Mesendoderm (in vitro differentiated cells): ENCODE data around the gene ANKRD33B.

ENCODE experiments used
- DNase-seq: peaks from one replicate; pipeline ENCODE4 v3.0.0; 2013
- H2AK5ac ChIP-seq: 2 replicates; pipeline ENCODE4 v1.6.1; 2013; ENCODE audit warnings: low read length, inconsistent platforms
- H2BK120ac ChIP-seq: 2 replicates; pipeline ENCODE4 v1.6.1; 2013; ENCODE audit warnings: low read depth, mild to moderate bottlenecking, low read length, moderate library complexity, mixed read lengths
- H2BK15ac ChIP-seq: replicated peaks from 2 replicates; pipeline ENCODE4 v1.6.1; 2013; ENCODE audit warnings: low read depth, mild to moderate bottlenecking, moderate library complexity
- H2BK5ac ChIP-seq: 2 replicates; pipeline ENCODE4 v1.6.1; 2013; ENCODE audit warnings: low read length, inconsistent platforms
- H3K18ac ChIP-seq: 2 replicates; pipeline ENCODE4 v1.6.1; 2013; ENCODE audit warnings: mild to moderate bottlenecking, low read length, mixed read lengths
- H3K23ac ChIP-seq: one replicate; pipeline ENCODE4 v1.6.1; 2013; ENCODE audit warnings: low read length
- H3K27ac ChIP-seq: 2 replicates; pipeline ENCODE4 v1.5.1; 2013; ENCODE audit warnings: low read depth, mild to moderate bottlenecking, inconsistent platforms, low read length, moderate library complexity
- H3K27me3 ChIP-seq: 2 replicates; pipeline ENCODE4 v1.6.1; 2013; ENCODE audit warnings: low read length, control low read depth, mild to moderate bottlenecking, inconsistent platforms; ENCODE audit not compliant: insufficient read depth, poor library complexity
- H3K36me3 ChIP-seq: 2 replicates; pipeline ENCODE4 v1.6.1; 2013; ENCODE audit warnings: low read length, inconsistent platforms; ENCODE audit not compliant: control insufficient read depth, insufficient read depth
- H3K4ac ChIP-seq: one replicate; pipeline ENCODE4 v1.6.1; 2013; ENCODE audit warnings: low read depth, mild to moderate bottlenecking, low read length, moderate library complexity
- H3K4me1 ChIP-seq: 2 replicates; pipeline ENCODE4 v1.6.1; 2013; ENCODE audit warnings: low read depth, low read length, inconsistent platforms; ENCODE audit not compliant: control insufficient read depth
- H3K4me2 ChIP-seq: 2 replicates; pipeline ENCODE4 v1.6.1; 2013; ENCODE audit warnings: low read length
- H3K4me3 ChIP-seq: 2 replicates; pipeline ENCODE4 v1.5.1; 2013; ENCODE audit warnings: mild to moderate bottlenecking, low read length
- H3K56ac ChIP-seq: one replicate; pipeline ENCODE4 v1.6.1; 2013; ENCODE audit warnings: low read length
- H3K79me1 ChIP-seq: 2 replicates; pipeline ENCODE4 v1.6.1; 2013; ENCODE audit warnings: low read length, inconsistent platforms
- H3K79me2 ChIP-seq: 2 replicates; pipeline ENCODE4 v1.6.1; 2013; ENCODE audit warnings: mild to moderate bottlenecking, low read length; ENCODE audit not compliant: control insufficient read depth, insufficient read depth
- H3K9ac ChIP-seq: 2 replicates; pipeline ENCODE4 v1.6.1; 2013; ENCODE audit warnings: low read length, inconsistent platforms
- H4K5ac ChIP-seq: one replicate; pipeline ENCODE4 v1.6.1; 2013; ENCODE audit warnings: low read length
- H4K8ac ChIP-seq: one replicate; pipeline ENCODE4 v1.6.1; 2013; ENCODE audit warnings: low read depth, mild to moderate bottlenecking, control low read depth, low read length, moderate library complexity
- WGBS: extraction: QIAGEN DNeasy Blood & Tissue Kit; methylation state at CpG from one replicate; pipeline ENCODE4 v1.1.7; 2013; ENCODE audit warnings: low lambda C conversion rate, missing lambda C conversion rate; ENCODE audit not compliant: insufficient coverage; ENCODE audit errors: extremely low coverage; 5-methylcytosine and 5-hydroxymethylcytosine counted together

The ANKRD33B gene

GRCh38 chr5:10576121-10576789, 12.4 kb downstream of the ANKRD33B start:
- no peak overlapping the region for H2BK5ac ChIP-seq
- no peak overlapping the region for H3K18ac ChIP-seq
- no peak overlapping the region for H2AK5ac ChIP-seq
- H4K5ac ChIP-seq: no peak overlapping the region
- H3K79me1 ChIP-seq: no peaks in the 10 kb centered on the region
- no CpG with 5 or more reads among the region's 7 CpGs for WGBS
- H3K4me3 ChIP-seq: no peak overlapping the region
- no peak overlapping the region for H3K9ac ChIP-seq
- no peak overlapping the region for H3K23ac ChIP-seq
- H3K27me3 ChIP-seq: no peaks in the 10 kb centered on the region
- H3K4ac ChIP-seq: no peak overlapping the region
- no peak overlapping the region for H2BK120ac ChIP-seq
- H3K36me3 ChIP-seq: no peaks in the 10 kb centered on the region
- H3K27ac ChIP-seq: no peak overlapping the region
- peaks cover 4% of the 10 kb centered on the region for H3K4me1 ChIP-seq
- no peak for DNase-seq
- H3K56ac ChIP-seq: peak overlapping the region; percentile 15
- H2BK15ac ChIP-seq: no peak overlapping the region
- H3K79me2 ChIP-seq: no peaks in the 10 kb centered on the region
- no peak overlapping the region for H4K8ac ChIP-seq
- H3K4me2 ChIP-seq: no peak overlapping the region

DNA sequence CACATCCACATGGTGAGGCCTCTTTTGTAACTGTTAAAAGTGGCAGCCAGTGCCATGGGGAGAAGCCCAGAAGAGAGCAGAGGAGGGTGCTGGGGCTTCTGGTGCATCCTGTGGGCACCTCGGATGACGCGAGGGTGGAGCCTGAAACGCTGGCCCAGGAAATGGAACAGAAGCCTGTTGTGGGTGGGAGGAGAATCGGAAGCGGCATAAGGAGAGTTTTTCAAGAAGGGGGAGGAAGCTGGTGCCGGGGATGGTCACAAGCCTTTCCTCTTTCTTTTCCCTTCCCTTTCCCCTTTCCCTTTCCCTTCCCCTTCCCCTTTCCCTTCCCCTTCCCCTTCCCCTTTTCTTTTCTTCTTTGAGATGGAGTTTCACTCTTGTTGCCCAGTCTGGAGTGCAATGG, 12.9 kb downstream of the ANKRD33B start:
- DNase-seq: no peak
- WGBS: no CpG with 5 or more reads among the region's 7 CpGs
- H2AK5ac ChIP-seq: no peak overlapping the region

GRCh38 chr5:10577371-10578292, 13.8 kb downstream of the ANKRD33B start:
- Histone ChIP-seq H3K4me3 (no peak overlapping the region), H3K18ac (peak overlapping the region; percentile 22), H3K4me2 (no peak overlapping the region), H3K27ac (no peak overlapping the region), H3K23ac (no peak overlapping the region), H4K5ac (no peak overlapping the region), H3K56ac (peak overlapping the region; percentile 64), H2AK5ac (no peak overlapping the region), H2BK15ac (no peak overlapping the region), H3K9ac (no peak overlapping the region), H3K79me1 (peaks cover 1% of the 10 kb centered on the region), H4K8ac (no peak overlapping the region), H3K4me1 (peaks cover 4% of the 10 kb centered on the region), H3K27me3 (no peaks in the 10 kb centered on the region), H3K4ac (no peak overlapping the region), H3K79me2 (no peaks in the 10 kb centered on the region), H2BK120ac (no peak overlapping the region), H3K36me3 (no peaks in the 10 kb centered on the region), H2BK5ac (peak overlapping the region; percentile 73)
- WGBS: no CpG with 5 or more reads among the region's 18 CpGs
- peak; percentile 64 for DNase-seq

More for the DNA sequence above, 12.9 kb downstream of the ANKRD33B start:
- Histone ChIP-seq H3K4me2 (no peak overlapping the region), H3K27ac (no peak overlapping the region), H2BK15ac (no peak overlapping the region), H2BK120ac (no peak overlapping the region), H3K4me1 (peaks cover 4% of the 10 kb centered on the region), H3K4ac (no peak overlapping the region), H3K9ac (no peak overlapping the region), H3K23ac (no peak overlapping the region), H3K27me3 (no peaks in the 10 kb centered on the region), H3K56ac (peak overlapping the region; percentile 15), H3K36me3 (no peaks in the 10 kb centered on the region), H3K79me2 (no peaks in the 10 kb centered on the region), H4K5ac (no peak overlapping the region), H3K79me1 (no peaks in the 10 kb centered on the region), H3K4me3 (no peak overlapping the region), H4K8ac (no peak overlapping the region), H3K18ac (no peak overlapping the region), H2BK5ac (no peak overlapping the region)

- Histone ChIP-seq H3K79me2 (no peaks in the 10 kb centered on the region), H3K9ac (no peak overlapping the region), H3K4me2 (no peak overlapping the region), H3K23ac (no peak overlapping the region), H4K8ac (no peak overlapping the region), H3K4ac (no peak overlapping the region), H2BK120ac (no peak overlapping the region), H3K36me3 (no peaks in the 10 kb centered on the region), H3K4me3 (no peak overlapping the region), H3K27me3 (no peaks in the 10 kb centered on the region), H3K18ac (no peak overlapping the region), H3K56ac (peak overlapping the region; percentile 42), H3K27ac (no peak overlapping the region), H3K4me1 (peaks cover 4% of the 10 kb centered on the region), H2BK5ac (no peak overlapping the region), H3K79me1 (peaks cover 1% of the 10 kb centered on the region), H2BK15ac (no peak overlapping the region), H4K5ac (no peak overlapping the region), H2AK5ac (no peak overlapping the region)
- WGBS: no CpG with 5 or more reads among the region's 1 CpG
- DNase-seq: no peak
These were observed 14.4 kb downstream of the ANKRD33B start for GRCh38 chr5:10578293-10578665.

DNA sequence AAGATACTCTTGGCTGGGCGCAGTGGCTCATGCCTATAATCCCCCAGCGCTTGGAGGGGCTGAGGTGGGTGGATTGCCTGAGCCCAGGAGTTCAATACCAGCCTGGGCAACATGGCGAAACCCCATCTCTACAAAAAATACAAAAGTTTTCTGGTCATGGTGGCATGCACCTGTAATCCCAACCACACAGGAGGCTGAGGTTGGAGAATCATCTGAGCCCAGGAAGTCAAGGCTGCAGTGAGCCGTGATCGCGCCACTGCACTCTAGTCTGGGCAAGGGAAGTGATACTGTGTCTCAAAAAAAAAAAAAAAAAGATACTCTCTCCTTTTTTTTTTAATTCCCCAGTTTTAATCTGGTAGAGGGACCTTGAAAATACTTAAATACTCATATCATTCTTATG, 15.0 kb downstream of the ANKRD33B start:
- H3K79me2 ChIP-seq: no peaks in the 10 kb centered on the region
- no peak overlapping the region for H3K23ac ChIP-seq
- peaks cover 4% of the 10 kb centered on the region for H3K4me1 ChIP-seq
- peaks cover 1% of the 10 kb centered on the region for H3K79me1 ChIP-seq
- DNase-seq: no peak
- no peak overlapping the region for H2BK120ac ChIP-seq
- no peak overlapping the region for H3K56ac ChIP-seq
- no peak overlapping the region for H3K9ac ChIP-seq
- no peaks in the 10 kb centered on the region for H3K36me3 ChIP-seq
- no peak overlapping the region for H4K5ac ChIP-seq
- H2BK5ac ChIP-seq: no peak overlapping the region
- H3K4me2 ChIP-seq: no peak overlapping the region
- H2AK5ac ChIP-seq: no peak overlapping the region
- no CpG with 5 or more reads among the region's 6 CpGs for WGBS
- H3K4ac ChIP-seq: no peak overlapping the region
- H3K18ac ChIP-seq: no peak overlapping the region
- H3K27me3 ChIP-seq: no peaks in the 10 kb centered on the region
- H3K27ac ChIP-seq: no peak overlapping the region
- no peak overlapping the region for H3K4me3 ChIP-seq
- no peak overlapping the region for H2BK15ac ChIP-seq
- H4K8ac ChIP-seq: no peak overlapping the region
